Stimulated activated naive CD8-positive, alpha-beta T cell treated with anti-CD3 and anti-CD28 coated beads, Interleukin-15, Interleukin-2, amounts not matched to agents 100 U/mL and 50 U/mL, for 24 hours (primary cell): ENCODE measurements around the gene TNKS2.

Experiments
- ATAC-seq: fragments of 150-1000 bp; cut with Tn5 transposase; one replicate; pipeline ENCODE4 v1.10.0; 2021
- DNase-seq: peaks from one replicate; pipeline ENCODE4 v3.0.0; 2021

Gene TNKS2

DNA sequence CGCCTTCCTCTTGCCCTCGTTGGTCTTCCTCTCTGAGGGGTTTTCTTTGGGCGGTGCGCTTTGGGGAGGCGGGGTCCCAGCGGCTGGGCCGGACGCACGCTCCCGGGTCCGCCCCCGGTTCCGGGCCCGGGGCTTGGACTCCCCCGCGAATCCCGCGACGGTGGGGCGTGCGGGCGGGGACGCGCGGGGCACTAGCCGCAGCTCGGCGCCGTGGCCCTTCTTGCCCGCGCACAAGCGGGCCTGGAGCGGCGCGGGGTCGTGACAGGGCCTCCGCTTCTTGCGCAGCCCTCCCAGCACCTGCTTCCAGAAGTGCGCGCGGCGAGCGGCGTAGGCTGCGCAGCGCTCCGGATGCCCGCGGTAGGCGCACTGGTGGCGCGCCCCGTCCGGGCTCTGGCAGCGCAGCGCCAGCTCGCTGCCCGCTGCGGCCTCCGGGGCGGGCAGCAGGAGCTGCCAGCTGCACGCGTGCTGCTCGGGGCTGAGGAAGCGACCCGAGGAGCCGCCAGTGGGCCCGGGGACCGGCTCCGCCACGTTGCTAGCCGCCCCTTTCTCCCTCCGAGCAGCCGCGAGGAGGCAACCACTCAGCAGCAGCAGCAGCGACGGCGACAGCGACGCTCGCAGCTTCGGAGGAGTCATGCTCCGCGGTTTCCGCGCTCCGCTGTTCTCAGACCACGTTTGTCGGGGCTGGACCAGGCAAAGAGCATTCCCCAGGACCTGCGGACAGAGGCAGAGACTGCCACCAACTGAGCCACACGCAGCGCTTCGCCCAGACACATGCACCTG lies 110.3 kb downstream of the TNKS2 start:
- ATAC-seq, result peak; percentile 90
- peak; percentile 78 for DNase-seq

DNA sequence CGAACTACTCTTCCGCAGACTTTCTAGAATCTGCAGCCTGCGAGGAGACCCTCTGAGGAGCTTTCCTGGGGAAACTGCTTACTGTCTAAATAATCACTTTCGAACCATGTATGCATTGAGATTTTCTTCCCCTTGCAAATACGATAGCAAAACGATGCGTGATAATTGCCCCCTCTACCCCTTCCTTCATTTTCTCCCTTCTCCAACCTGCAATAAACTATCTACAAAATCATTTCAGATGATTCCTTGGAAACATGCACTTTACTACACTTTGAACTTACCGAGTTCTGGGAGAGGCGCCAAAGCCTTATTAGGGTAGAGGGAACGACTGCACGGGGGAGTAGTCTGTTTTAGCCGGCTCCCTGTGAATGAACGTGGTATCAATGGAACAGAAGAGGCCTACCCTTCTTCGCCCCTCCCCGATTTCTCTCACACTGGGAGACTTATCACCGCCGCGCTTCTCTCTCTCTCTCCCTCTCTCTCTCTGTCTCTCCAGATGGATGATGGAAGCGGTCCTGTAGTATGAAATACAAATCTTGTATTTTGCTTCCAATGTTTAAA lies 111.0 kb downstream of the TNKS2 start, which contains the start of gene FGFBP3:
Gene FGFBP3 (minus strand): TSS at position 370 of the 561 bp plus-strand sequence. CDS start 517 bp downstream, outside the sequence.
- ATAC-seq (peak; percentile 54), DNase-seq (peak; percentile 57)

- no peak for ATAC-seq
- DNase-seq, result no peak
Measured at GRCh38 chr10:91910467-91910866, 112.2 kb downstream of the TNKS2 start.
